NK-92 (cell line): ENCODE results near the gene ST8SIA3.

ENCODE experiments used
- DNase-seq: peaks from one replicate; lab custom pipeline; 2025; ENCODE audit not compliant: unreplicated experiment; lab: John Stamatoyannopoulos, UW

Gene ST8SIA3, protein sequence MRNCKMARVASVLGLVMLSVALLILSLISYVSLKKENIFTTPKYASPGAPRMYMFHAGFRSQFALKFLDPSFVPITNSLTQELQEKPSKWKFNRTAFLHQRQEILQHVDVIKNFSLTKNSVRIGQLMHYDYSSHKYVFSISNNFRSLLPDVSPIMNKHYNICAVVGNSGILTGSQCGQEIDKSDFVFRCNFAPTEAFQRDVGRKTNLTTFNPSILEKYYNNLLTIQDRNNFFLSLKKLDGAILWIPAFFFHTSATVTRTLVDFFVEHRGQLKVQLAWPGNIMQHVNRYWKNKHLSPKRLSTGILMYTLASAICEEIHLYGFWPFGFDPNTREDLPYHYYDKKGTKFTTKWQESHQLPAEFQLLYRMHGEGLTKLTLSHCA

DNA sequence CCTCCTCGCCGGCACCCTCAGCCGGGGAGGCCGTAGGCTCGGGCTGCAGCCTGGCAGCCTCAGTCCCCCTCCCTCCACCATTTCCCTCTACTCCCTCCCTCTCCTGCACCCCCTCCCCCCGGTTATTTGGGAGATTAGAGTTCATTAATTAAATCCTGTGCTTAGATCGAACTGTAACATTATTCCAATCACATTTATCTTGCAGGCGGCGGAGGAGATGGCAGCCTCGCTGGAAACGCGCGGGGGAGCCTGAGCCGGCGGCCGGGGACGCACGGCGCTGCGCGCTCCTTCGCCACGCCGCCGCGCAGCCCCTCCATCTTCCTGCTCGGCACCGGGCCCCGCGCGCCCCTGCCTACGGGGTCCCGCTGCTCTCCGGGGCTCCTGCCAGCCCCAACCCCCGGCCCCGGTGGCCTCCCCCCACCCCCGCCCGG lies at the start of gene ST8SIA3:
Gene ST8SIA3 (plus strand): TSS at position 287 of the 431 bp plus-strand sequence. CDS start 290 bp downstream, outside the sequence.
- no peak for DNase-seq

DNA sequence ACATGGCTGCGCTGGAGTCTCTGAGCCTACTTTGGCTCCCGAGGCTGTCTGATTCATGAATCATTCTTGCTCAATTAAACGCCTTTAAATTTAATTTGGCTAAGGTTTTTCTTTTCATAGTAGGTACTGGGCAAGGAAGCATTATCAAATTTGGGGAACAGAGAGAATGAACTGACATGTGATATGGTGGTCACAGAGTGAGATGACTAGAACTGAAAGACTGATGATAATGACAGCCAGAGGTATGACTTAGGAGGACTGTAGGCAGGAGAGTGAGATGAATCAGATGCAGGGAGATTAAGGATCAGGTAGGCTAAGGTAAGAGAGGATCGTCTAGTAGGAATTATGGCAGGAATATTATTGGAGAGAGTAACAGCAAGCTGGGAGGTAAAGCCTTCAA lies 40.9 kb upstream of the ST8SIA3 start:
- no peak for DNase-seq

DNA sequence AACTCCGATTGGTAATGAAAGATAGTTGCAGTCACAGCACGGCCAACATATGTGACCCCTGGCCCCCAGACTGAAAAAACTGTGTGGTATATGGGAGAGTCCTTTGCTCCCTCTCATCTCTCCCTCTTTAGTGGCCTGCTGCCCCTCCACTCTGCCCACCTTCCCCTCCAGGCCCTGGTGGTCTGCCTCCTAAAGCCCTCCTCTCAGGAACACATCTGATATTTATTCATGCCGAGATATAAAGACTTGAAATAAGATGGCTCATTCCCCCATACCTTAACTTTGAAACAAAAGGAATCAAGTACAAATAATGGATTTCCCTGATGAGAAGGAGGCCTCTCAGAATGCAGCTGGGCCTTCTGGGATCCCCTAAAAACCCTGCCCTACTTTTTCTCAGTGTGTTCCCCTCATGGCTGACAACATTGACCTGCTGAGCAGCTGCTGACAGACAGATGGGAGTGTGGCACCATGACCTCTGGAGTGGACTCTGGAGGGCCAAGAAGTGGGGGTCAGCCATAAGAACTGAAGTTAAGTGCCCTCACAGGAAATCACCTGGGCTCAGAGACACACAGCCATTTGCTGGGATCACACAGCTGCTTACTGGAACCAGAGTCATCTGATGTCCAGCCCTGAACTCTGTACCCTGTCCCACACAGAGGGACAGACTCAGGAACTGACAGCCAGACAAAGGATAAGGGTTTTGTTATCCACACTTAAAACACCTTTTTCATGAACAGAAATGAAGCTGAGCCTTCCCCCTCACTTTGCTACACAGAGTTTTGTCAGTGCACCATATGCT lies 39.8 kb upstream of the ST8SIA3 start:
- DNase-seq, result no peak

DNA sequence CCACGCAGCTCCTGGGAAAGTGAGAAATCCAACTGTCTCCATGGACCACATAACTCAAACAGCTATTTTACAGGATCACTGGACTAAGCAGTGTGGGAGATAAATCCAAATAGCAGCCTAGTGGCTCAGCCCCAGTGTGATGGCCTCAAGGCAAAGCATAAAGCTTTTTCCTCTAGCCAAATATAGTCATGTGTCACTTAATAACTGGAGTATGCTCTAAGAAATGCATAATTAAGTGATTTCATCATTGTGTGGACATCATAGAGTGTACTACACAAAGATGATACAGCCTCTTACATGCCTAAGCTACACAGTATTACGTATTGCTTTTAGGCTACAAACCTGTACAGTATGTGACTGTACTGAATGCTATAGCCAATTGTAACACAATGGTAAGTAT lies 31.8 kb upstream of the ST8SIA3 start:
- no peak for DNase-seq

DNA sequence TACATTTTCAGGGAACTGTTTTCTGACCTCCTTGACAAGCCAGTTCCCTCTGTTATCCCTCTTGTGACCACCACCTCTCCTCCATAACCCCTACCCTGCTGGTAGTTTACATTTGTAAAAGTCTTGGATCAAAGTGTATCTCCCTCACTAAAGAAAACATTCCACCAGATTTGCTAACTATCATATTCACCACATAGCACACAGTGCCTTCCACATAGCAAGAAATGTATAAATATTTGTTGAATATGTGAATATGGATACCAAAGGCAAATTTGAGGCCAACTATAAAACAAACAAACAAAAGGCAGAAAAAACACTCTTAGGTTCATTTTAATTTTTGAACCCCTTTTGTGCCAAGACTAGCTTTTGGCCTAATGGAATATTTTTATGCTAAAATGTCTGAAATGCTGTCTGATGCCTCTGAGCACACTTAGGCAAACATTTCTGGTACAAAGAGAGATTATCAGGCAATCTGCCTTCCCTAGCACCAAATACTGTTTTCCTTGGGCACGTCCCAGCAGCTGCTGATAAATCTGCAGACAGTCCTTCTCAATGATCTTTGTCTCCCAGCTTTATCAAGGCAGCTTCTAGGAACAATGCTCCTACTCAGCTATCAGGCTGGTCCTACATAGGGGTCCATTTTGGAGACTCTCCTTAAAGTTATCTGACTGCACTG lies 26.7 kb upstream of the ST8SIA3 start:
- no peak for DNase-seq

DNA sequence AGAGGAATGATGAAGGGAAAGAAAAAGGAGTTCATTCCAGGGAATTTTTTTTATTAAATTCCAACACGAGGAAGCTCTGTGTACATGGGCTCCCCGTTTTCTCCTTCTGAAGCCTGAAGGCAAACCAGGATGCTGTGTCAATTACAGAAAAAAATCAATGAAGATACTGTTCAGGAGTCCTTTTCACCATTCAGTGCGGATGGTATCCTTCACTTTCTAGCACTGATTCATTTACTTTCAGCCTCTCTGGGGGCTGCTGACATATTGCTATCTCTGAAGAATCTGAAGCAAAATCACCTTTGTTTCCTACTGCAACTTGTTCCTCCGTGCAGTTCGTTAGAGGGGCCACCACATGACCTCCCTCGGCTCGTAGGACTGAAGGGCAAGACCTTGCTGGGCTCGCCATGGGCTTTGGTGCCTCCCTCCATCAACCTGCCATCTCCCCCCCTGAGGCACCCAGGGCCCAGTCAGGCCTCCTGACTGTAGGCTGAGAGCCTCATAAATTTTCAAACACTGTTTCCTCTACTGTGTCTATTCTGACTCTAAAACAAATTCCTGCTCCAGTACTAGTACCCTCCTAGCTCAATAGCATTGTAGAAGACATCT lies 25.5 kb upstream of the ST8SIA3 start:
- DNase-seq, result no peak

DNA sequence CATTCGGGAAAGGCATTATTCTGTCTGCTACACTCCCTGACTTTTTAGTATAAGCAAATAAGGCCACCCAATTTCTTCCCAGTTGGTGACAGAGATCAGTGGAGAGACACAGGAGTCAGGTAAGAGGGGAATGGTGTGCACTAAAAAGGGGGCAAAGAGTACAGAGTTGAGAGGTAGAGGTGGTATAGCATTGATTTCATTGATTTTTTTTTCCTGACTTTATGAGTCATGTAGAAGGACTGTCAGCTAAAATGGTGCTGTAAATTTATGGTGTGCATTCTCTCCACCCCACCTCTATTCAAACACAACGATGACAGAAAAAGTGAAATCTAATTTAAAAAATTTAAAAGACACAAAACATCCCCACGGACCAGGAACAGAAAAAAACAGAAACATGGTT lies 23.7 kb upstream of the ST8SIA3 start:
- no peak for DNase-seq

DNA sequence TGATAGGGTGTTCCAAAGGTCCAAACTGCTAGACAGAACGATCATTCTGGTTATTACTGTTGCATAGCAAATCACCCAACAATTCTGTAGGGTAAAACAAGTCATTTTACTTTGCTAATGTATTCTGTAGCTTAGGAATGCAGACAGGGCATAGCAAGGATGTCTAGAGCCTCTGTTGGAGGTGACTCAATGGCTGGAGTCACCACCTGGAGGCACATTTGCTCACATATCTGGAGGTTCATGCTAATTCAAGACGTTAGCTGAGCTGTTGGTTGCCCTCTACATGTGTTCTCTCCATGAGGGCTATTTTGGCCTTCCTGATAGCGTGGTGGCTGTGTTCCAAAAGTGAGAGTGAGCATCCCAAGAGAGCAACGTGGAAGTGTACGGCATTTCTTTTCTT lies 22.5 kb upstream of the ST8SIA3 start:
- DNase-seq, result no peak

DNA sequence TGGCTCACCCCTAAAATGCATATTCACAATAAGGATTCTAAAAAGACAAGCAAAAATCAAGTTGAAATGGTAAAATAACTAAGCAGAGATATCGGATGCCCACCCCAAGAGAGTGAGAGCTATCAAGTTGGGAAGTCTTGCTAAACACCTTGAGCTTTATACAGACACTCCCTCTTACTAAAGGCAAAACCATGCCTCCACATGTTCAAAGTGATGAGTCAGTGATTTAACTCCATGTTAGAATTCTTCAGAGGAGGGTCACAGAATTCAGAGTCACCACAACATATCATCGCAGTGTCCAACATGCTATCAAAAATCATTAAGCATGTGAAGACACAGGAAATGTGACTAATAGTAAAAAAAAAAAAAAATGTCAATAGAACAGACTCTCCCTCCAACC lies 20.6 kb upstream of the ST8SIA3 start:
- no peak for DNase-seq

DNA sequence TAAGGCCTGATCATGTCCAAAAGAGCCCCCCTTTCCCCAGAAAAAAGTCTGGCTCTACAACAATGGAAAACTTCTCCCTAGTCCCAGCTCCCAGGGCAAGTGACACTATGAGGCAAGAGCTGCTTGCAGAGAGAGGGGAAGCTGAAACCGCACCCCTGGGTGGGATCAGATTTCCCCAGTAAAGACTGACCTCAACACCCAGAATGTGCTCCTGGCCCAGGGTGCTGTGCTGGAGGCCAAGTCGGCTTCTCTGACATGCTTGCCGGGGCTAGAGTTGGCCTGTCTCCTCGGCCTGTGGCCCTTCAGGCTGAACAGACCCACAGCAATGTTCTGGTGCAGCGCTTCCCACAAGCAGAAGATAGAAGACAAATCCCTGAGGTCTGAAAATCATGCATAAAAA lies 18.4 kb upstream of the ST8SIA3 start:
- no peak for DNase-seq

DNA sequence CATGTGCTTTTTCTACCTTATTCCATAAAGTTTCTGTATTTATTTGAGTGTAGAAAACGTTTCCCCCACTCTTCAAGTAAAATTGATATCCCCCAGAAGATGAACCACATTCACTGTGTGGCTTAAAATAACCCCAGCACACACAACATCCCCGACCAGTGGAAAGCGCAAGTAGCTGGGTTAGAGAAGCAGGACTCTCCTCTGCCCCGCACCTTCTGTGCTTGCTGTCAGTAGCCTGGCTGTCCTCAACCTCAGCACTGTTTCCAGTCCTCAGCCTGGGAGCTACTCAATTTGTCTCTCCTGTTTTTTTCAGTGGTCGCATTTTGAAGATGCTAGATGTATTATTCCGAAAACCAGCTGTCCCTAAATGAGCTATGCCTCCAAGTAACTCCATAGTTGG lies 18.0 kb upstream of the ST8SIA3 start:
- no peak for DNase-seq

DNA sequence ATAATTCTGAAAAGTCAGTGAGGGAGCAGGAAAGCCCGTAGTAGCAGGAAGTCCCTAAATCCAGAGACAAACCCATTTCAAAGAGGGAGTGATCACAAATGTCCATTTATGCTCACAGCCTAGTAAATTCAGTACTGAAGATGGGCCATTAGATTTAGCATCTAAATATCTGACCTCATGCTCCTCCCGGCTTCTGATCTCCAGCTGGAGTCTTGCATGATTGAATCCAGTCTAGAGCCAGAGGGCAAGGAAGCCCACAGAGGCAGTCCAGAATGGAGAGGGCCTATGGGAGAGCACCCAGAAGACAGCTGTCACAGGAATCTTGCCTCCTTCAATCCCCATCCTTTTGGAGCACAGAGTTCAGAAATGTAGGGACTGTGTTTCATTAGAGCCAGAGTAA lies 16.0 kb upstream of the ST8SIA3 start:
- no peak for DNase-seq

DNA sequence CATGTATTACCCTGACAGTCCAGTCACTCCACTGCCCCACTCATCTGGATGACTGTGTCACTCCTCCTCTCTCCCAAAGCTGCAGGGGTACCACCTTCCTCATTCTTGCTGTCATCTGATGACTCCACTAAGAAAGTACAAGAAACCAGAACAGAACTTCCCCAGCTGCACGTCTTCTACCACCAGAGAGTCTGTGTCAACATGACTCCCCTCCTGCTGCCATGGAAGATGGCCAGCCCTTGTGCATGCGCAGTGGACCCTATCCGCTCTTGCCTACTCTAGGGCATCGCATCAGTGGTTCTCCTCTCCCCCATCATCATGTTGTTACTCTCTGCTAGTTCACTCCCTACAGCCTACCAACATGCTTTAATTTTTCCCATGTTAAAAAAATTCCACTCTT lies 14.5 kb upstream of the ST8SIA3 start:
- DNase-seq, result no peak

DNA sequence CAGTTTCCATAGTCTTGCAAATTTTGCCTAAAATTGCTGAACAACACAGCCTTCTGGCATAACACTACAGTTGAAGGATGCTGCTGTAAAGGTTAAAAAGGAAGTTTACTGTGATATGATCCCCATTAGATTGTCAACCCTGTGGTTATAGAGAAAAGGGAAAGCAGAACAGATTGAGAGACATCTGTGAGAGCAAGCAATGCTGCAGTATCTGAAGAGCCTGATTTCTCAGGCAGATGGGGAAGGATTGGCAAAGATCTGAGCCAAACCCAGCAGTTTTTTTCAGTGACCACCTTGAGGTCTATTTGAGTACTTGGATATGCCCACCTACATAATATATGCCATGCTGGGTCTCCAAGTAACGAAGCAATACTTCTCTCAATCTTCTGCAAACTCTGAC lies 8.5 kb upstream of the ST8SIA3 start:
- DNase-seq, result no peak

DNA sequence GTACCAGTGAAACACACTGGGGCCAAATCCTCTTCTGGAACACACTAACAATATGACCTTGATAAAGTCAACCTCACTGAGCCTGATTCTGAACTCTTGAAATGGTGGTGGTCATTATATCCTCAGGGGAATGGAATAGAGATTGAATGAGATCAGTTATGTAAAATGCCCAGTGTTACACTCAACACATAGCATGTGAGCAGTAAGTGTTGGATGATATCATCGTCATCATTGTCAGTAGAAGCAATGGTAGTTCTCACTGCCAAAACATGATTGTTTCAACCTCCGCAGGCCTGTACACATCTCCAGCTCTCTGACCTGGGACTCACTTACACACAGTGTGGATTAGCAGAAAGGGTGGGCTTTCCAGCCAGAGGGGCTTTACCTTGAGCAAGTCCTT lies 5.5 kb upstream of the ST8SIA3 start:
- DNase-seq, result no peak

DNA sequence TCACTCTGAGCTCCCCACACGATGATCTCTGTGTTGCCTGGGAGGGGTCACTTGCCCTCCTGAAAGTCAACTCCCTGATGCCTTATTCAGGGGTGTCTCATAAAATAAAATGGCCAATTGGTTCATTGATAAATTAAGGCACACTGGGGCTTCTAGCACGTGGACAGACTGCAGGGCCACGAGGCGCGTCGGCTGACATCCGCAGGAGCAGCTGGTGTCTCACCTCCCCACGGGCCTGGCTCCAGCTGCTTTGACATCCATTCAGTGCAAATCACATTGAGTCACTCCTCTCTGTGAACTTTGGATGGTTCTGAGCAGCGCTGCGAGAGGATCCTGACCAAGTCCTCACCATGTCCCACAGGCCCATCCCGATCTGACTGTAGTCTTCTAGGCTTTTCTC lies 4.6 kb upstream of the ST8SIA3 start:
- DNase-seq, result no peak

DNA sequence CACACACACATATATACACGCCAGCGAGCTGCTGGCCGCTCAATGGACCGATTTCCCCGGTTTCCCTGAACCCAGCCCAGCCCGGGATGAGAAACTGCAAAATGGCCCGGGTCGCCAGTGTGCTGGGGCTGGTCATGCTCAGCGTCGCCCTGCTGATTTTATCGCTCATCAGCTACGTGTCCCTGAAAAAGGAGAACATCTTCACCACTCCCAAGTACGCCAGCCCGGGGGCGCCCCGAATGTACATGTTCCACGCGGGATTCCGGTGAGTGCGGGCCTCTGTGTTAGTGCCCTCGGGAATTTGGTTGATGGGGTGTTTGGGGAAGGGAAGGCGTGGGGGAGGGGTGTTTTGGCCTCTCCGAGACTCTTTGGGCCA lies 392 bp downstream of the ST8SIA3 start:
- no peak for DNase-seq

DNA sequence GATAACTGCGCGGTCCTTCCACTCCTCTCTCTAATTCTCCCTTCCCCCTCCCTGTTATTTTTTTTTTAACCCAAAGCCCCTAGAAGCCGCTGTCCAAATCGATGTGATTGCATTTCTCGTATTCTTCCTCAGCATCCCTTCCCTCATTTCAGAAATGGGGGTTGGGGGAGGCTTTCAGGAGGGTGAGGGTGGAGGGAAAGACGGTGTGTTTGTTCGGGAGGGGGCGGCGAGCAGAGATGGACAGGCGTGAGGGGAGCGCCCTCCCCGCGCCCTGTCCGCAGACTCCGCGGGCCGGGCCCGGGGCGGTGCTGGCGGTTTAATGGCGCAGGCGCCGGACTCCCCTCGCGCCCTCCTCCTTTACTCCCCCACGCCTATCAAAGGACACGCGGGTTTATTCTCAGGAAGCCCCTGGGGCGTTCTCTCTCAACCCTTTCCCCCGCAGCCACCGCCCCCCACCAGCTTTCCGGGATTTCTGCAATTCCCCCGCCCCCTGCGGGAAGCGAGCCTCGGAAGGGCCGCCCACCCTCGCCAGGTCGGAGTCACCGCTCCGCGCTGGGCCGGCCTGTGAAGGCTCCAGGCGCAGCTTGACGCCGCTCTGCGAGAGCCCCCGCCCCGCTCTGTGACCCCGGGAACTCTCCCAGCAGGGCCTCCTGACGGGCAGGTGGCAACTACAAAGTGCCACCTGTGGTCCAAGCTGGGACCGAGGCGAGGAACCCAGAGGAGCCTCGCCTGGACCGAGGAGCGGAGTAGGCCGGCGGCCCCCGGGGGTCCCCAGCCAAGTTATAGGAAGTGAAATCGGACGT lies 981 bp downstream of the ST8SIA3 start:
- DNase-seq, result no peak

DNA sequence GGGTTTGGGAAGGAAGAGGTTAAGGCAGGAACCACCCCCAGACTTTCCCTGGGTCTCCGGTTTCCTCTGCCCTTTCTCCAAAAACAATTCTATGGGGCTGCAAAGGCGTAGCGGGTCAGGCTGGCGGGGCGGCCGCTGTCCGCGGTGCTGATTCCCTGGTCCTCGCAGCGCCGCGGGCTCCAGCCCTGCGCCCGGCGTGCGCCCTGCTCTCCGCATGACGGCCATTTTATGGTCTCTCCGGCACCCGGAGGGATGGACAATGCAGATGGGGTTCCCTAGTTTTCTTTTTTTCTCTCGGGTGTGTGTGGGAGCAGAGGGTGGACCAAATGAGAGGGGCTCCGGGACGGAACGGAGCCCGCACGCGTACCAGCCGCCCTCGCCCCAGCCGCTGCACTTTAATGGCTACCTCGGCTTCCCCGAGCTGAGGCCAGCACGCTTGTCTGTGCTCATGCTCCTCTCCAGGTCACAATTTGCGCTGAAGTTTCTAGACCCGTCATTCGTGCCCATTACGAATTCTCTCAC lies 1.6 kb downstream of the ST8SIA3 start:
- no peak for DNase-seq

DNA sequence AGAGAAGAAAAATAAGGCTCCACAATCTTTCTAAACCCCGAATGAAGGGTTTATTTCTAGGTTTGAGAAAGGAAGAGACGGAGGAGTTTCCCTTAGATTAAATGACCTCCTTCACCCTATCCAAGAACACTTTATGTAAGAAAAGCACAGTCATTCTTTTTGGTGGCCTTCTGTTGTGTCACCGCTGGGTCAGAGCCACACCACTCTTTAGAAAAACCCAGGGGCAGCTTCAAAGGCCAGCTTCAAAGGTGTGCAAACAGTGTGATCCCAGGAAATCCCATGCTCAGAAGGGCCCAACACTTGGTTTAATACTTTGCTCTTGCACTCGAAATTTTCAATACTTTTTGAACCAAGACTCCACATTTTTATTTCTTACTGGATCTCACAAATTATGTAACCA lies 7.1 kb downstream of the ST8SIA3 start:
- no peak for DNase-seq
